BJ (cell line): Measurements from ENCODE around the gene SFXN5. TPM values are rescaled to one million over a fixed set of nuclear protein-coding genes. Genes with fewer than 3 reads are reported as not detected.

Experiments used
- CTCF ChIA-PET: fragments of 350-600 bp; formaldehyde crosslinking; extraction: SDS; loops from one replicate; lab custom pipeline; 2021; ENCODE audit warnings: antibody characterized with exemption, inconsistent platforms; lab: Yijun Ruan, JAX
- POLR2A ChIA-PET: fragments of 300-600 bp; sonication (Branson Sonifier 250); formaldehyde crosslinking; extraction: SDS; loops from one replicate; lab custom pipeline; 2021; ENCODE audit warnings: antibody characterized with exemption; lab: Charles Lee
- DNase-seq: peaks from one replicate; pipeline ENCODE4 v3.0.0-alpha.2; 2011; ENCODE audit warnings: low read depth
- H3K27me3 ChIP-seq: 2 replicates; pipeline ENCODE4 v1.6.0; 2011; ENCODE audit warnings: low read length; ENCODE audit not compliant: control insufficient read depth, insufficient read depth
- H3K36me3 ChIP-seq: 2 replicates; pipeline ENCODE4 v1.5.1; 2011; ENCODE audit warnings: low read length; ENCODE audit not compliant: control insufficient read depth, insufficient read depth
- H3K4me3 ChIP-seq: 2 replicates; pipeline ENCODE4 v1.5.1; 2011; ENCODE audit warnings: low read depth, mild to moderate bottlenecking, control low read depth, low read length
- CTCF ChIP-seq: IDR thresholded peaks from 2 replicates; pipeline ENCODE4 v1.5.1; 2011; ENCODE audit warnings: low read depth, mild to moderate bottlenecking, control low read depth, inconsistent platforms, low read length, moderate library complexity; ENCODE audit not compliant: insufficient read depth
- polyA plus RNA-seq: library from polyadenylated mRNA; depleted of rRNA; stranded (reverse); fragments of >200 nt; gene quantifications from 2 replicates; pipeline ENCODE4 v1.2.3, GENCODE V29; 2011

Gene SFXN5
- polyA plus RNA-seq, 1 experiment = 11.5 TPM

GRCh38 chr2:72932045-72932740, 139.3 kb downstream of the SFXN5 start:
- POLR2A ChIA-PET = interaction anchor here (0.7 kb wide), 1 partner anchor 37 kb away, joined by 3 read pairs; no protein-coding TSS in a partner anchor
- H3K27me3 ChIP-seq = peaks cover 43% of the 10 kb centered on the region

GRCh38 chr2:72931280-72931910, 140.1 kb downstream of the SFXN5 start:
- H3K36me3 ChIP-seq = no peaks in the 10 kb centered on the region
- TF ChIP-seq CTCF = no peak
- H3K4me3 ChIP-seq = no peak overlapping the region
- ChIA-PET CTCF (interaction anchor here (1.8 kb wide), 1 partner anchor 43 kb away, joined by 5 read pairs; no protein-coding TSS in a partner anchor), POLR2A (interaction anchor here (0.7 kb wide), 1 partner anchor 36 kb away, joined by 3 read pairs; no protein-coding TSS in a partner anchor)
- H3K27me3 ChIP-seq = peaks cover 45% of the 10 kb centered on the region
- DNase-seq = no peak

More at GRCh38 chr2:72932045-72932740, 139.3 kb downstream of the SFXN5 start:
- no peak for TF ChIP-seq CTCF
- Histone ChIP-seq H3K4me3 (no peak overlapping the region), H3K36me3 (no peaks in the 10 kb centered on the region)
- no peak for DNase-seq
- CTCF ChIA-PET = interaction anchor here (1.0 to 1.7 kb wide), 2 partner anchors 39 to 40 kb away, joined by 3 to 6 read pairs; no protein-coding TSS in a partner anchor

GRCh38 chr2:72929010-72929409, 142.5 kb downstream of the SFXN5 start:
- POLR2A ChIA-PET = no interaction called here

GRCh38 chr2:72927619-72928550, 143.6 kb downstream of the SFXN5 start:
- no peak for TF ChIP-seq CTCF
- ChIA-PET POLR2A (no interaction called here), CTCF (interaction anchor here (0.6 to 4.4 kb wide), 9 partner anchors 8 to 250 kb away, joined by 3 to 18 read pairs (median 4); partner anchors contain the start of gene SPR)
- no peak for DNase-seq
- Histone ChIP-seq H3K36me3 (no peaks in the 10 kb centered on the region), H3K27me3 (peaks cover 64% of the 10 kb centered on the region), H3K4me3 (no peak overlapping the region)

More at GRCh38 chr2:72929010-72929409, 142.5 kb downstream of the SFXN5 start:
- peaks cover 55% of the 10 kb centered on the region for H3K27me3 ChIP-seq
- no peaks in the 10 kb centered on the region for H3K36me3 ChIP-seq
- no peak for DNase-seq
- CTCF ChIA-PET = interaction anchor here (0.6 to 4.4 kb wide), 4 partner anchors 9 to 42 kb away, joined by 3 to 18 read pairs (median 4); partner anchors contain the start of gene SPR
- no peak for TF ChIP-seq CTCF
- H3K4me3 ChIP-seq = no peak overlapping the region
